Measurements from ENCODE around the gene RFESD. TPM values are rescaled to one million over a fixed set of nuclear protein-coding genes. Genes with fewer than 3 reads are reported as not detected.

The RFESD gene
- total and polyA plus RNA-seq, 2 of the 8 experiments (the other 6 are each of a cell fraction or from before 2014, with no cell fraction given), result 1.7 to 2.0 TPM

GRCh38 chr5:95655575-95655974 lies 9.0 kb downstream of the RFESD start:
- POLR2A ChIA-PET (ENCODE audit: partially characterized antibody), result no interaction called here
- no peaks in the 10 kb centered on the region for H3K79me1 ChIP-seq (ENCODE audit: low read depth, low read length)
- no peak for TF ChIP-seq E2F6 (IDR thresholded peaks at IDR 0.05)
- TF ChIP-seq TCF12 (IDR thresholded peaks at IDR 0.05; ENCODE audit: low read depth, low read length), result no peak
- no peak for TF ChIP-seq KDM5A (IDR thresholded peaks at IDR 0.05; ENCODE audit: low read length)
- TF ChIP-seq CTBP2 (IDR thresholded peaks at IDR 0.05; ENCODE audit: borderline replicate concordance, insufficient read depth, insufficient read length, low read length), result no peak
- TF ChIP-seq SIRT6 (IDR thresholded peaks at IDR 0.05; ENCODE audit: low read length), result no peak
- TF ChIP-seq EZH2 (IDR thresholded peaks at IDR 0.05; ENCODE audit: low read depth, low read length, severe bottlenecking), result no peak
- TF ChIP-seq SRF (IDR thresholded peaks at IDR 0.05; ENCODE audit: low read depth, low read length), result no peak
- no peak for TF ChIP-seq JUN (IDR thresholded peaks at IDR 0.05; ENCODE audit: low read depth, low read length)
- TF ChIP-seq ZNF274 (IDR thresholded peaks at IDR 0.05; ENCODE audit: borderline replicate concordance, extremely low read depth, low read length), result no peak
- TF ChIP-seq USF2 (IDR thresholded peaks at IDR 0.05; ENCODE audit: low read length), result no peak
- no peak for TF ChIP-seq BACH1 (IDR thresholded peaks at IDR 0.05; ENCODE audit: low read length)
- no peak for TF ChIP-seq CHD2 (IDR thresholded peaks at IDR 0.05; ENCODE audit: low read length)
- TF ChIP-seq EP300 (IDR thresholded peaks at IDR 0.05; ENCODE audit: borderline replicate concordance in 1 of 2, low read depth in 2 of 2, low read length in 2 of 2), result no peak

More at GRCh38 chr5:95655575-95655974, 9.0 kb downstream of the RFESD start:
- Histone ChIP-seq H3K23ac (ENCODE audit: insufficient read length) (no peak overlapping the region), H3K27me3 (replicated peaks in 1 of 4; ENCODE audit: control insufficient read depth in 3 of 4, extremely low read depth in 1 of 4, insufficient read depth in 3 of 4, low read length in 3 of 4) (no peaks in the 10 kb centered on the region), H4K20me1 (replicated peaks in 1 of 2; ENCODE audit: control insufficient read depth in 1 of 2, insufficient read depth in 2 of 2, low read length in 2 of 2) (no peaks in the 10 kb centered on the region), H2AK5ac (ENCODE audit: low read depth, low read length) (no peak overlapping the region), H3K4me1 (replicated peaks in 1 of 4; ENCODE audit: control insufficient read depth in 3 of 4, insufficient read depth in 4 of 4, low read length in 3 of 4) (no peaks in the 10 kb centered on the region), H3K36me3 (ENCODE audit: control insufficient read depth in 2 of 4, insufficient read depth in 4 of 4, low read length in 3 of 4) (no peaks in the 10 kb centered on the region), H3K9me3 (ENCODE audit: insufficient read depth in 2 of 2, low read depth in 1 of 2, low read length in 1 of 2) (no peaks in the 10 kb centered on the region), H2BK15ac (ENCODE audit: low read length) (no peak overlapping the region), H4K5ac (ENCODE audit: insufficient read length, low read depth, low read length) (no peak overlapping the region), H2BK5ac (ENCODE audit: low read depth, low read length) (no peak overlapping the region), H3K23me2 (ENCODE audit: low read depth, low read length) (no peaks in the 10 kb centered on the region), H4K91ac (replicated peaks; ENCODE audit: insufficient read length, low read length) (no peak overlapping the region), H3K9ac (replicated peaks in 1 of 4; ENCODE audit: extremely low read depth in 1 of 4, low read depth in 3 of 4, low read length in 3 of 4) (no peak overlapping the region), H3K79me2 (ENCODE audit: control insufficient read depth in 1 of 2, insufficient read depth in 2 of 2, low read length in 2 of 2) (no peaks in the 10 kb centered on the region), H3K56ac (replicated peaks; ENCODE audit: insufficient read length, low read depth, low read length) (no peak overlapping the region), H3K4ac (replicated peaks; ENCODE audit: insufficient read length, low read depth, low read length) (no peak overlapping the region), H3K14ac (ENCODE audit: insufficient read length) (no peak overlapping the region), H3K4me2 (ENCODE audit: insufficient read depth in 1 of 2, low read depth in 2 of 2, low read length in 2 of 2) (no peak overlapping the region), H2BK120ac (replicated peaks; ENCODE audit: low read depth, low read length) (no peak overlapping the region), H2BK20ac (ENCODE audit: low read length) (no peak overlapping the region), H3K4me3 (ENCODE audit: extremely low read depth in 1 of 4, insufficient read depth in 2 of 4, low read depth in 3 of 4, low read length in 4 of 4) (no peak overlapping the region), H4K8ac (ENCODE audit: extremely low read depth, insufficient read depth, low read length) (no peak overlapping the region), H2BK12ac (ENCODE audit: low read depth, low read length) (no peak overlapping the region), H3K18ac (ENCODE audit: extremely low read depth, low read length) (no peak overlapping the region), H2AFZ (ENCODE audit: low read length) (no peak overlapping the region), H3K27ac (ENCODE audit: low read depth, low read length) (no peak overlapping the region)
- WGBS, 2 experiments (ENCODE audit: extremely low coverage in 1 of 2, insufficient coverage in 1 of 2, insufficient read length in 1 of 2, insufficient replicate concordance in 2 of 2, low coverage in 1 of 2, low lambda C conversion rate in 2 of 2, missing lambda C conversion rate in 1 of 2), result 84% methylated on average over 1 of the region's 1 CpG; no CpG with 5 or more reads in 1 of the 2 experiments
- CTCF ChIA-PET (ENCODE audit: partially characterized antibody), result interaction anchor here (0.8 to 5.0 kb wide), 3 partner anchors 8 to 24 kb away, joined by 3 to 42 read pairs (median 3); no protein-coding TSS in a partner anchor
- DNase-seq (ENCODE audit: low read depth in 1 of 2, low spot score in 2 of 2) (no peak), FAIRE-seq (no peak)

Data from H1 (cell line).